ENCODE measurements around the gene SCLT1.

The SCLT1 gene

GRCh38 chr4:128868758-128869157 is 224.6 kb downstream of the SCLT1 start:
- no peak for DNase-seq

DNA sequence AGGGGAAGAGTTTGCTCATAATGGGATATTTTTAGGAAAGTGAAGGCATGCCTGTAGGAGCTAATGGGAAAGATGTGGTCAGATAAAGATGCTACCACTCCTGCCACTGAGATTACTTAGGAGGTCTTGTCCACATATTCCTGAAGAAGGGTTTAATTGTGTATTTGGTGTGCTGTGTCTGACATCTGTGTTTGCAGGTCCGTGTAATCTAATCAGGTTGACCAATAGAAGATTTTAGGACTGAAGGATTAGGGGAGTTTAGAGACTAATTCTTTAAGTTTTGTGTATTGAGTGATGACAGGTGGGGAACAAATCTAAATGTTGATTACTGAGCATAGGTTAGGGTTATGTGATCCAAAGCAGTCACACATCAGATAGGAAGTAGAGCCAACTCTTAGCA is 226.6 kb downstream of the SCLT1 start:
- DNase-seq, result no peak

DNA sequence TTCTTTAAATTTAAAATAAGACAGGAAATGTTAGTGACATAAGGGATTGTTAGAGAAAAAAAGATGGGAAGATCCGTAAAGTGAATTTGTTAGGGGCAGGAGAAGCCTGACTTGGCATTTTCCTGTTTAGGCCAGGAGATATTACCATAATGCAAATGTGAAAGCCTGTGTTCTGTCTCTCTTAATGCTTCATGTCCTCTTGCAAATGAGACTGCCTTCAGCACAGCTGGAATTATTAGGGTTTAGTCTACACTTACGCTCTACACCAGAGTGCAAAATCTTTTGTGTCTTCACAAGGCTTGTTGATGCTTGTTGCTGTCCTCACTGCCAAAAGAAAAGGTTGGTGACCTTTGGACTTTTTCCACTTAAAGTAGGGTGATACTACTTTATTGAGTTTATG is 227.1 kb downstream of the SCLT1 start:
- no peak for DNase-seq

- DNase-seq, result no peak
These were observed 228.2 kb downstream of the SCLT1 start for GRCh38 chr4:128865132-128865531.

DNA sequence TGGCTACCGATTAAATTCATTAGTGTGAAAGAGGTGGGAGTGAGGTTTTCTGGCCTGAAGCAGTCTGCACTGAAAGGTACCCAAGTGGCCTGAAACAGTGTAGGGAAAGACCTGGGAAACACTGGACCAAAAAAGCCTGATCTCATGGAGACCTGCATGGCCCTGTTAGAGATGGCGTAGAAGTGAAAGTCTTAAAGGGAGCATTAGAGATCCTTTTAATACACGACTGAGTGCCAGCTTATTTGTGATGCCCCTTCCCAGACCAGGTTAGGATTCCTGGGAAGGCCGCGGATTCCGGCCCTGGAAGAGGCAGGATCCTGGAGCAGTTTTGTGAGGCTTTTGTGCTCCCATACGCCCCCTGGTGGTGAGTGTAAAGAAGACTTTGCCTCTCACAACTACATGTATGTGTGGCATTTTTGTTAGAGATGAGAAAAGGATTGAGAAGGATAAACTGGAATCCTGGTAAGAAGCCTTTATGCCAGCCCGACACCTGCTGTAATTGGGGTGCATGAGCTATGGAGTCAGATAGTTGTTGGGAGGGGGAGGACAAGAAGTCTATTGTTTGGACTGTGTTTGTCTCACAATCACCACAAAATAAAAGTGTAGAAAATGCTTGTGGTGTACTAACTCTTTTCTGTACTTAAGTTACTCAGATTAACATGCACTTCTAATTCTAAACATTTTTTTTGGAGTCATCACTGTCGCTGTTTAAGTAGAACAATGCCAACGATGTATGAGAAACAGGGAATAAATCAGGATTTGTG is 229.8 kb downstream of the SCLT1 start:
- DNase-seq, result peak; percentile 83

DNA sequence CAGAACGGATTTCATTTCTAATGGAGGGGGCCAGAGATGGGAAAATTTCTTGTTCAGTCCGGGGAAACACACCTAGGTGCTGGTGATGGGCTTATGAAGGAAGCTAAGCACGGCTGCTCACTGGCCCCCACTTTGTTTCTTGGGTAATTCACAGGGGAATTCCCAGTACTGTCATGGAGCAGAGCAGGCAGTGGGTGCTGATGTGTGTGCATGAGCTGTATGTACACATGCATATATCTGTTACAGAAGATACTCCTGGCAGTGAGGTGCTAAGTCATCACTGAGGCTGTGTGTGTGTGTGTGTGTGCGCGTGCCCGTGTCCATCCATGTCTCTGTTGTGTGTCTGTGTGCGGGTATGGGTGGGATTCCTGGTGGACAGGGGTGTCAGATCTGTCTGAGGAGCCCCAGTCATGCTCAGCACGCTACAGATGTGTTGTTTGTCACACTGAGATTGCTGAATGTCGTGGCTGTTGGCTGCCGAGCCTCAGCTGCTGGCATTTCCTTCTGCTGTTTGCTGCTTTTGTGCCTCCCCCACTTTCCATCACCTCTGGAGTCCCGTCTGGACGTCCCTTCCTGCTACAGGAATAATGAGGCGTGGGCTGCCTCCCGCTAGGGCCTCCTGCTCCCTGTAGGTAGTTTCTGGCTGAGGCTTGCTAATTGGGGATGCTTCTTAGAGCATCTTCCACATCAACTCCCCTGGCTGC is 230.6 kb downstream of the SCLT1 start:
- DNase-seq, result peak; percentile 25

DNA sequence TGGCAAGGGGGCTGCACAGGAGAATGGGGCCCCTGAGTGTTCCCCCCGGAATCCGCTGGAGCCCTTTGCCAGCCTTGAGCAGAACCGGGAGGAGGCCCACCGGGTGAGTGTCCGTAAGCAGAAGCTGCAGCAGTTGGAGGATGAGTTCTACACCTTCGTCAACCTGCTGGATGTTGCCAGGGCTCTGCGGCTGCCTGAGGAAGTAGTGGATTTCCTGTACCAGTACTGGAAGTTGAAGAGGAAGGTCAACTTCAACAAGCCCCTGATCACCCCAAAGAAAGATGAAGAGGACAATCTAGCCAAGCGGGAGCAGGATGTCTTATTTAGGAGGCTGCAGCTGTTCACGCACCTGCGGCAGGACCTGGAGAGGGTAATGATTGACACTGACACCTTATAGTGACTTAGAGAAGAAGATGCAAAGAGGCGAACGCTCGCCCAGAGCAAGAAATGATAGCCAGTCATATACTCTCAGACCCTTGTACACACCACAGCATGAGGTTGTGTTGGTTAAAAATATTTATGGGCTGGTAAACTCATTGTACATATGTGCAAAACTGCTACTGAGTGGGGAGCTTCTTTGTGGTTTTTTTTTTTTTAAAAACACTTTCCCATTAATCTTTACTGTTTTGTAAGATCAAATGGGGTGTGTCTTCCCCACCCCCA is 231.4 kb downstream of the SCLT1 start:
- DNase-seq, result peak; percentile 29

DNA sequence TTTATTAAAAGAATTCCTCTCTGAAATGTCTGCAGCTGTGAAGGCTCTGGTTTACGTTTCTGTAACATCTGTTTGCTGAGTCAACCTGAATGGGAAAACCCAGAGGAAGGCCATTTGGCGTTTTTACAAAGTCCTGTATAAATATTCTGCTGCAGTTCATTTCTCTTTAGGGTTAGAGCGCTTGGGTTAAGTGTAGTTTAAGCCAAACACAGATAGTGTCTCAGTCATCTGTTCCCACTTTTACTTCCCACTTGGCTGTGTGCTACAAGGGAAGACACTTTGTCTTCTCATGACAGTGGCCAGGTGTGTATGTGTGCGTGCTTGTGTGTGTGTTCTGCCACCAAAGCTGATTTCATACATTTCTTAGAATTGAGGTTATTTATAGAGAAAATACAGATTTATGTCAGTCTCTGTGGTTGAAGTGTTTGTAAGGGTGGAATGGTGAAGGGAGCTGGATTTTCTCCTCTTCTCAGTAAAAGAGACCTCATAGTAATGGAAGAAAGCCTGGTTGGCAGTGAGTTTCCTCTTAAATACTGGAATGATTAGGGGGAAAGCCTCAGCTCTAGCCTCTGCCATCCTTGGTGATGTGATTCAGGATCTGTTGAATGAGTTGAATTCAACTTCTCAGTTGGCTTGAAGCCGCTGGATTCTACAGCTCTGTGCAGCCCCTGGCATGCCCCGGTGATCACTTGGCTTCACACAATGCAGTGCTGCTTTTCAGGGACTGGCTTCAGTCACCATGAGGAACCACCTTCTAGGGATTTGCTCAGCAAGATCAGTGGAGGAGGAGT is 233.3 kb downstream of the SCLT1 start:
- DNase-seq, result no peak

DNA sequence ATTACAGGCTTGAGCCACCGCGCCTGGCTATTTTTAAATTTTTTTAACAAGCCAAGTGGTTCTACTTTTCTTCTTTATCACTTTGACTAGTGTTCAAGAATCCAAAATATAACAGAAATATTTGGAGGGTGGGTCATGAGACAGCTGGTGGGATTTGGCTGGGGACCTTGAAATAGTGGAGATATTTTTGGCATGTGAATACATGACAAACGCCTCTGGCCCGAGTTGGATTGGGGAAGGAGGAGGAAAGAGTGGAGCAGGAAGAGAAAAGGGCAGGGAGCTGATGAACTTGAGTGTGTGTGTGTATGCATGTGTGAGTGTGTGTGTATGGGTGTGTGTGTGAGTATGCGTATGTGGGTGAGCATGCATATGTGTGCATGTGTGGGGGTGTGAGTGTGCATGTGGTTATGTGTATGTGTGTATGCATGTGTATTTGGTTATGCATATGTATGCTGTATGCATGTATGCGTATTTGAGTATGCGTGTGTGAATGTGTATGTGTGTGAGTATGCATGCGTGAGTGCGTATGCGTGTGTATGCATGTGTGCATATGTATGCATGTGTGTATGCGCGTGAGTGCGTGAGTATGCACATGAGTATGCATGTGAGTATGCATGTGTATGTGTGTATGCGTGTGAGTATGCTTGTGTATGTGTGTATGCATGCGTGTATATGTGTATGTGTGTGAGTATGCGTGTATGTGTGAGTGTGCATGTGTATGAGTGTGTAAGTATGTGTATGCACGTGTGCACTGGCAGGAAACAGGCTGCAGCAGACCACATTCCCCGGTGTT is 234.3 kb downstream of the SCLT1 start:
- no peak for DNase-seq

DNA sequence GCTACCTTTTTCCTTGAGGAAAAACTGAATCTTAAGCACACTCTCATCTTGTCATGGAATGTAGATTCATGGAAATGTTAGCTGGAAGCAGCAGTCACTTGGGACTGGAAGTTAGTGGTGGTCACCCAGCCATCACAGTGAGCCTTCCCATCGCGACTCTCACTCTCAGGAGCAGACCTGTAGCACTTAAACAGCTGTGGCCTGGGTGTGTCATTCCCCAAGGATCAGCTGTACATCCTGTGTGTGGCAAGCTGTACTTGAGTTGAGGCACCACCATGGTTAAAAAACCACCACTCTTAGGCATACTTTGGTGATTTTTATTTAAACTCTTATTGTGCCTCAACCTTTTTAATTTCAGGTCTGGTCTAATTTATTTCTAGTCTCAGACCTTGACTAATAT is 237.1 kb downstream of the SCLT1 start:
- DNase-seq, result no peak

DNA sequence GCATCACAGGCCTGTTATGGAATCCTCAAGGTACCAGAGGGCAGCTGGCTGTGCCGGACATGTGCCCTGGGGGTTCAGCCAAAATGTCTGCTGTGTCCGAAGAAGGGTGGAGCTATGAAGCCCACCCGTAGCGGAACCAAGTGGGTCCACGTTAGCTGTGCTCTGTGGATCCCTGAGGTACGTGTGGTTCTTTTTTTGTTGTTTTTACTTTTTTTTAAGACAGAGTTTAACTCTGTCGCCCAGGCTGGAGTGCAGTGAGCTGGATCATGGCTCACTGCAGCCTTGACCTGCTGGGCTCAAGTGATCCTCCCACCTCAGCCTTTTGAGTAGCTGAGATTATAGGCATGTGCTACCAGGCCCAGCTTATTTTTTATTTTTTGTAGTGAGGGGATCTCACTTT is 237.7 kb downstream of the SCLT1 start:
- DNase-seq, result no peak

GRCh38 chr4:128854433-128854832 is 238.9 kb downstream of the SCLT1 start:
- peak; percentile 18 for DNase-seq

GRCh38 chr4:128853741-128854140 is 239.6 kb downstream of the SCLT1 start:
- DNase-seq, result no peak

DNA sequence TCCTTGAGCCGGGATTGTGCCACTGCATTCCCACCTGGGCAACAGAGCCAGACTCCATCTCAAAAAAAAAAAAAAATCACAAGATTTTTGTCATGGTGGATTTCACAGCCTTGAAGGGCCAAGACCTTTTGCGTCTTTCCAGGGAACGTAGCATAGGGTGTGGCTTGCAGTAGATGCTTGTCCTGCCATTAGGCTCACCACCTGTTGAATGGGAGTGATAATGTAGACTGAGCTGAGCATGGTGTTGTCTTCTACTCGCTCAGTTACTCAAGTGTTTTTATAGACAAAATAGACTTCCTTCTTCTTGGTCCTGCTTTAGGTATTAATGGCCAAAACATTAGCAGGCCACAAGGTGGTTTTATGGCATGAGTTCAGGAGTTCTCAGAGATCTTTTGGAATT is 243.1 kb downstream of the SCLT1 start:
- no peak for DNase-seq

DNA sequence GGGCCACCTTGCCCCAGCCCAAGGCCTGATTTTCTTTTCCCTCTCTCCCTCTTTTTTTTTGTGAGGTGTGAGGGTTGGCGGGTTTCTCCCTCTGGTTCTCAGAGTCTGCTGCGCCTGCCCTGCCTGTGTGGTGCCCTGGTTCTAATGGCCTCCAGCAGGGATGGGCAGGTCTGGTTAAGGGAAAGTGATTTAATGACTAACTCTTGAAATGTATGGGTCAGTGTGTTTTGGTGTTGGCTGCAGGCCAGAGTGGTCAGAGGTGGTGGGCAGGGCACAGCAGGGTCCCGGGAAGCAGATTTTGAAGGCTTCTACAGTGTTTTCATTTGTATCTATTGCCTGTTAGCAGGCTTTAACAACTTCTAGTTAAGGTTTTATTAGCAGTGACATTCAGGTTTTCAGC is 244.9 kb downstream of the SCLT1 start:
- DNase-seq, result no peak

DNA sequence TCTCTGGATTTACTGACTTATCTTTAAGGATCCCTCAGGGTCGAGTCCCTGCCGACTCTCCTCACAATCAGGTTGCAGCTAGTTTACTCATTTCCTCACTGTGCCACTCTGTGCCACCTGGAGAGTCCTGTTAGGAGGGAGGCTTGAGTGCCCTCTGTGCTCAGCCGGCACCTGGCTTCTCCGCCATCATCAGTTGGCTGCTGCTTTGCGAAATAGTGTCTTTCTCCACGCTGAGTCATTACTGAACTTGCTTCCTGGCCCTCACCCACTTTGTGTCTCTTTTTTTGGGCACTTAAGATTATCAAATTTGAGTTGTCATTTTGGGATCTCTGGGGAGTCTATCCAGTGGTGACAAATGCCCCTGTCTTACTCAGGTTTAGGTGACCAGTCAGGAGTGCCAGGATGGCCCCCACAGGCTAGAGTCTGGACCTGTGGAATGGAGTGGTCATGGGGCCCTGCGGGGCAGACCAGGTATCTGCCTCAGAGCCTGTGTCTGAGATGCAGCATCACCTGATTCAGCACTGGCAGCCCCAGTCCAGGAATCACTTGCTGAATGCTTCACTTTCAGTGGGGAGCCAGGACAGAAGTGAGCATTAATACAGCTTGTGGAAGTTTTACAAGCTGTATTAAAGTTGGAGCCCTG is 246.1 kb downstream of the SCLT1 start:
- no peak for DNase-seq

- no peak for DNase-seq
These were observed 247.3 kb downstream of the SCLT1 start for GRCh38 chr4:128846063-128846462.

DNA sequence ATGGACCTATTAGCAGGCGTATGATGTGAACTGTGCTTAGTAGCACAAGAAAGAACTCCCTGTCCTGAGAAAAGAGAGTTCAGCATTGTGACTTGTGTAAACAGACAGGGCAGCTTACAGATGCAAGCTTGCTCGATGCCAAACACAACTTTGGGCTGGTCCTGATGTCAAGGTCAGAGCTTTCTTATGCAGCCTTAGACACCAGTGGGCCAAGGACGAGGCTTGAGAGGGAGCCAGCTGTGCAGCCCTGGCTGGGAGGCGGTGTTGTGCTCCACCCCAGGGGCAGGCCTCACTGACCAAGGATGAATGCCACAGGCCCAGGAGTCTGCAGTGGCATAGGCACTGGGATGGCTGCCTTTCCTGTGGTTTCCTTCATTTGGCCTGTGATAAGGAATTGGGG is 248.4 kb downstream of the SCLT1 start:
- no peak for DNase-seq

DNA sequence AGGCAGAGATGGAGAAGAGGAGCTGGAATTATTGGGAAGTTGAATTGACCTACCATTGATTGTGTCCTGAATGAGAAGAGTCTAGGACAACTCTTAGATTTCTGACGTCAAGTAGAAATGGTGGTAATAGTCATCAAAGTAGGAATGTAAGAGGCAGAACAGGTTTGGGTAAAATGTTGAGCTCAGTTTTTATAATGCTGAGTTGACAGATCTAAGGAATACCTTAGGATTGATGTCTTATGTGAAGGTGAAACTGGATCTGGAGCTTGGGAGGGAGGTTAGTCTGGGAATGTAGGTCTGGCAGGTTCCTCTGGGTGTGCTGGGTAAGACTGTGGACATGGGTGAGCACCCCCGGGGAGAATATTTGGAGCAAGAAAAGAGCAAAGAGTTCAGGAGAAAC is 251.9 kb downstream of the SCLT1 start:
- DNase-seq, result no peak

GRCh38 chr4:128840711-128841318 is 252.5 kb downstream of the SCLT1 start:
- DNase-seq, result no peak

GRCh38 chr4:128837679-128838078 is 255.7 kb downstream of the SCLT1 start:
- no peak for DNase-seq

Data from CD4-positive, alpha-beta T cell treated with Interleukin-17A for 4 hours (primary cell).